Measurements from ENCODE around the gene PRDX3. TPM values are rescaled to one million over a fixed set of nuclear protein-coding genes. Genes with fewer than 3 reads are reported as not detected.

PRDX3 gene
- total RNA-seq, 2 experiments from 2014 or later, result 156 to 175 TPM

DNA sequence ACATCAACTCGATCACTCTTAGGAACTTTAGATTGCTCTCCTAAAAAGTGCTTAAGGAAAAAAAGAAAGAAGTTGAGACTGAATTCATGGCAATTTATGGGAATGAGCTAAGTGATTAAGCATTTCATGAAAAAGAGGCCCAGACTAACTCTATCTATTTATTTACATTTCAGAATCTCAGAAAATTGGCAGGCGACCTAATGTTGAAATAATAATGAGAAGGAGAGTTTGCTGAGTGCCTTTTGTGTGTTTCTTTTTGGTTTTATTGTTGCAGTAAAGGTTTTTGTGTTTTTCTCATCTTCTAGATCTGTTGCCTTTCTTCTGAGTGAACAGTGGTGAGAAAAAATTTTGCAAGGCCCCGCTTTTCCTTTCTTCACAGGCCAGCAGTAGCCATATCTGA is 32.6 kb upstream of the PRDX3 start:
- no peak overlapping the region for H2AFZ ChIP-seq (ENCODE audit: low read length)
- H3K4me3 ChIP-seq (ENCODE audit: low read depth, low read length, poor library complexity, severe bottlenecking), result no peak overlapping the region
- TF ChIP-seq, protein P1, sequence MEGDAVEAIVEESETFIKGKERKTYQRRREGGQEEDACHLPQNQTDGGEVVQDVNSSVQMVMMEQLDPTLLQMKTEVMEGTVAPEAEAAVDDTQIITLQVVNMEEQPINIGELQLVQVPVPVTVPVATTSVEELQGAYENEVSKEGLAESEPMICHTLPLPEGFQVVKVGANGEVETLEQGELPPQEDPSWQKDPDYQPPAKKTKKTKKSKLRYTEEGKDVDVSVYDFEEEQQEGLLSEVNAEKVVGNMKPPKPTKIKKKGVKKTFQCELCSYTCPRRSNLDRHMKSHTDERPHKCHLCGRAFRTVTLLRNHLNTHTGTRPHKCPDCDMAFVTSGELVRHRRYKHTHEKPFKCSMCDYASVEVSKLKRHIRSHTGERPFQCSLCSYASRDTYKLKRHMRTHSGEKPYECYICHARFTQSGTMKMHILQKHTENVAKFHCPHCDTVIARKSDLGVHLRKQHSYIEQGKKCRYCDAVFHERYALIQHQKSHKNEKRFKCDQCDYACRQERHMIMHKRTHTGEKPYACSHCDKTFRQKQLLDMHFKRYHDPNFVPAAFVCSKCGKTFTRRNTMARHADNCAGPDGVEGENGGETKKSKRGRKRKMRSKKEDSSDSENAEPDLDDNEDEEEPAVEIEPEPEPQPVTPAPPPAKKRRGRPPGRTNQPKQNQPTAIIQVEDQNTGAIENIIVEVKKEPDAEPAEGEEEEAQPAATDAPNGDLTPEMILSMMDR (conservative IDR thresholded peaks at IDR 0.05; ENCODE audit: low read length), result no peak
- TF ChIP-seq EZH2phosphoT487 (IDR thresholded peaks at IDR 0.05; ENCODE audit: borderline replicate concordance, low read depth, low read length), result no peak

DNA sequence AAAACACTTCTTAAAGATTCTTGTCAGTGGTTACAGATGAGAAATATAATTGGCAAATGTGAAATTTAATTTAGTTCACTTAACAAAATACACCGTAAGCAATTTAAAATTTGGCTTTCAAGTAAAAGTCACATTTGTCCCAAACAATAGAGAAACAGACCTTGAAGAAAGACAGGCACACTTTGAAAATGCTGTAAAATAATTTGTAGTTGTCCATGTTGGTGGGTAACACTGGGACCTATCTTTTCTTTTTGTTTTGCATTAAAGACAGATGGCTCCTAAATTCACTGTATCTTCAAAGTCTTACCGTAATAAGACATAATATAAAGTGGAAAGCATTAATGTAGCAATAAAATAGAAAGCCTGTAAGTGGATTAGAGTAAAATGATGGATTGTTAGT is 32.0 kb upstream of the PRDX3 start:
- Histone ChIP-seq H2AFZ (ENCODE audit: low read length) (no peak overlapping the region), H3K4me2 (ENCODE audit: low read length) (no peak overlapping the region), H3K36me3 (ENCODE audit: insufficient read depth, low read length) (no peaks in the 10 kb centered on the region), H4K20me1 (ENCODE audit: insufficient read depth, low read length) (no peaks in the 10 kb centered on the region), H3K9me2 (ENCODE audit: insufficient read depth, low read length) (no peaks in the 10 kb centered on the region), H3K9me3 (ENCODE audit: low read length) (no peaks in the 10 kb centered on the region), H3K27ac (ENCODE audit: low read depth, low read length, poor library complexity, severe bottlenecking) (no peak overlapping the region), H3K79me2 (ENCODE audit: insufficient read depth, low read depth, low read length) (no peaks in the 10 kb centered on the region), H3K4me3 (ENCODE audit: low read depth, low read length, poor library complexity, severe bottlenecking) (no peak overlapping the region), H3K4me1 (ENCODE audit: insufficient read depth, low read length, poor library complexity, severe bottlenecking) (peaks cover 28% of the 10 kb centered on the region)
- ChIA-PET CTCF (ENCODE audit: unreplicated experiment) (no interaction called here), POLR2A (interaction anchor here (0.9 kb wide), 1 partner anchor 13 kb away, joined by 3 read pairs; no protein-coding TSS in a partner anchor)
- TF ChIP-seq, protein P1 (conservative IDR thresholded peaks at IDR 0.05; ENCODE audit: low read length), result no peak
- TF ChIP-seq EZH2phosphoT487 (IDR thresholded peaks at IDR 0.05; ENCODE audit: borderline replicate concordance, low read depth, low read length), result no peak
- BruUV-seq (replicated peaks), result no TSS peak
- DNase-seq (ENCODE audit: low spot score), result no peak
- intact Hi-C loops (cut with micrococcal nuclease; ENCODE audit: unreplicated experiment), result no loop called here

More for the DNA sequence above, 32.6 kb upstream of the PRDX3 start:
- H3K27ac ChIP-seq (ENCODE audit: low read depth, low read length, poor library complexity, severe bottlenecking), result no peak overlapping the region
- no peaks in the 10 kb centered on the region for H3K79me2 ChIP-seq (ENCODE audit: insufficient read depth, low read depth, low read length)
- peaks cover 23% of the 10 kb centered on the region for H3K4me1 ChIP-seq (ENCODE audit: insufficient read depth, low read length, poor library complexity, severe bottlenecking)
- intact Hi-C loops (cut with micrococcal nuclease; ENCODE audit: unreplicated experiment), result no loop called here
- no TSS peak for BruUV-seq (replicated peaks)
- POLR2A ChIA-PET, result no interaction called here
- H3K9me3 ChIP-seq (ENCODE audit: low read length), result no peaks in the 10 kb centered on the region
- CTCF ChIA-PET (ENCODE audit: unreplicated experiment), result no interaction called here
- no peaks in the 10 kb centered on the region for H4K20me1 ChIP-seq (ENCODE audit: insufficient read depth, low read length)
- DNase-seq (ENCODE audit: low spot score), result no peak
- H3K4me2 ChIP-seq (ENCODE audit: low read length), result no peak overlapping the region
- H3K9me2 ChIP-seq (ENCODE audit: insufficient read depth, low read length), result no peaks in the 10 kb centered on the region
- H3K36me3 ChIP-seq (ENCODE audit: insufficient read depth, low read length), result no peaks in the 10 kb centered on the region

DNA sequence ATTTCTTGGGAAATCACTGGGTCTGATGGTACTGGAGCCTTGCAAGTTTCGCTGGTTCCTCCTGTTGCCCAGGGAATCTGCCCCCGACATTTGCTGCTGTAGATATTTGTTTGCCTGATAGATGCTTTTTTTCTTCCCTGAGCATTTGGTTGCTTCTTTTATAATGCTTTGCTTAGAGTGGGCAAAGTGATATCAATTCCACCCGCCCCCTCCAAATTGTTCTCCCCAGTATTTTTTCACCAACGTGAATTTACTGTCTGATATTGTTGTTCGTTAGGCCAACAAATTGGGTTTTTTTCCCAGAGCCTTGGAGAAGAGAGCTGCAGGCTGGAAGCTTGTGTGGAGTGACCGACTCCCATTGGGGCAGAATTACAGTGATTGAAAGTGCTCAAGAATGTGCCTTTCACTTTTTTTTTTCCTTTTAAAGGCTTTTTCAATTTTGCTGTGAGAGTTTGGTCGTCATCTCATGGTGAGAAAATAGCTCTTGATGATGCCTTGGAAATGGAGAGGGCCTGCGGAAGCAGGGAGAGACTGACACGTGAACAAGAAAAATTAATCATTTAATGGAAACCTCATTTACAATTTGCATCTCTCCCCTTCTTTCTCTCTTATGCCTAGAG is 31.2 kb upstream of the PRDX3 start:
- ChIA-PET CTCF (ENCODE audit: unreplicated experiment) (interaction anchor here (0.8 kb wide), 1 partner anchor 515 kb away, joined by 3 read pairs; no protein-coding TSS in a partner anchor), POLR2A (interaction anchor here (0.6 to 1.5 kb wide), 6 partner anchors 14 to 505 kb away, joined by 3 to 6 read pairs (median 3); no protein-coding TSS in a partner anchor)
- Histone ChIP-seq H3K4me1 (ENCODE audit: insufficient read depth, low read length, poor library complexity, severe bottlenecking) (peaks cover 28% of the 10 kb centered on the region), H3K4me2 (ENCODE audit: low read length) (peak overlapping the region; percentile 97), H3K27ac (ENCODE audit: low read depth, low read length, poor library complexity, severe bottlenecking) (no peak overlapping the region), H3K79me2 (ENCODE audit: insufficient read depth, low read depth, low read length) (no peaks in the 10 kb centered on the region), H3K4me3 (ENCODE audit: low read depth, low read length, poor library complexity, severe bottlenecking) (no peak overlapping the region), H4K20me1 (ENCODE audit: insufficient read depth, low read length) (no peaks in the 10 kb centered on the region), H2AFZ (ENCODE audit: low read length) (no peak overlapping the region), H3K9me2 (ENCODE audit: insufficient read depth, low read length) (no peaks in the 10 kb centered on the region), H3K9me3 (ENCODE audit: low read length) (no peaks in the 10 kb centered on the region), H3K36me3 (ENCODE audit: insufficient read depth, low read length) (no peaks in the 10 kb centered on the region)
- intact Hi-C loops (cut with micrococcal nuclease; ENCODE audit: unreplicated experiment), result loop anchor here (5.0 kb wide), 1 partner anchor 157 kb away; no protein-coding TSS in a partner anchor
- TF ChIP-seq EZH2phosphoT487 (IDR thresholded peaks at IDR 0.05; ENCODE audit: borderline replicate concordance, low read depth, low read length), result no peak
- TF ChIP-seq, protein P1 (conservative IDR thresholded peaks at IDR 0.05; ENCODE audit: low read length), result peak; percentile 65; the same call in 1 of the 2 replicates
- BruUV-seq (replicated peaks), result no TSS peak
- DNase-seq (ENCODE audit: low spot score), result no peak
